ENCODE data around the gene ZNF804A. TPM values are rescaled to one million over a fixed set of nuclear protein-coding genes. Genes with fewer than 3 reads are reported as not detected.

The ZNF804A gene
- total and polyA plus RNA-seq, 2 of the 4 experiments (the other 2 are of a cell fraction): 2.2 to 2.7 TPM

- no peak overlapping the region for H3K27ac ChIP-seq (ENCODE audit: insufficient read depth, low read length)
- DNase-seq: no peak
- H4K91ac ChIP-seq (ENCODE audit: insufficient read depth, low read depth, low read length): no peak overlapping the region
- H3K23ac ChIP-seq (ENCODE audit: low read depth, low read length): no peak overlapping the region
- no peak overlapping the region for H2BK5ac ChIP-seq (ENCODE audit: low read depth, low read length, poor library complexity, severe bottlenecking)
- 0 out of 4 replicates have a peak, but pooled peaks cover 0 to 3% of the 10 kb centered on the region in 2 experiments for H3K79me1 ChIP-seq (ENCODE audit: low read depth in 1 of 2, low read length in 2 of 2)
- no peak overlapping the region for H2BK15ac ChIP-seq (ENCODE audit: low read depth, low read length)
- in situ Hi-C loops (cut with MboI; ENCODE audit: low sequenced_read_pairs): no loop called here
- H3K9me3 ChIP-seq (ENCODE audit: control insufficient read depth, insufficient read depth, low read length): no peaks in the 10 kb centered on the region; the same call in 1 of the 2 replicates
- intact Hi-C loops (cut with micrococcal nuclease): no loop called here
- BruUV-seq (replicated peaks): no TSS peak
- TF ChIP-seq SMC3 (IDR thresholded peaks at IDR 0.05; ENCODE audit: low read depth, low read length) (no peak), MAZ (IDR thresholded peaks at IDR 0.05; ENCODE audit: borderline replicate concordance, low read depth, low read length) (no peak)
- H3K9ac ChIP-seq (ENCODE audit: low read depth, low read length): no peak overlapping the region
- no peak overlapping the region for H4K5ac ChIP-seq (ENCODE audit: low read depth, low read length)
- no peak overlapping the region for H3K56ac ChIP-seq (ENCODE audit: extremely low read depth, insufficient read depth, low read length)
- H3K14ac ChIP-seq (replicated peaks; ENCODE audit: low read depth, low read length): no peak overlapping the region
- dilution Hi-C loops (cut with HindIII; ENCODE audit: low sequenced_read_pairs, unreplicated experiment): no loop called here
- H4K20me1 ChIP-seq (ENCODE audit: insufficient read depth, low read length): no peaks in the 10 kb centered on the region
- H3K18ac ChIP-seq (ENCODE audit: low read depth, low read length): no peak overlapping the region
- H3K27me3 ChIP-seq (ENCODE audit: control insufficient read depth, insufficient read depth, low read length): no peaks in the 10 kb centered on the region
- WGBS, 2 experiments (ENCODE audit: extremely low coverage in 2 of 2, insufficient read length in 1 of 2): 79% methylated on average over 6 of the region's 10 CpGs; no CpG with 5 or more reads in 1 of the 2 experiments
- H2AFZ ChIP-seq (replicated peaks; ENCODE audit: low read length, poor library complexity): no peak overlapping the region
- ChIA-PET CTCF (no interaction called here), POLR2A (ENCODE audit: unreplicated experiment) (no interaction called here)
- H2AK9ac ChIP-seq (replicated peaks; ENCODE audit: low read depth, low read length, poor library complexity): peak overlapping the region; percentile 55
- no peak overlapping the region for H2BK20ac ChIP-seq (ENCODE audit: low read depth, low read length)
- H3K4me3 ChIP-seq (ENCODE audit: insufficient read depth, low read depth, low read length): no peak overlapping the region
- H3K4me2 ChIP-seq (ENCODE audit: low read depth, low read length): no peak overlapping the region
- no peak overlapping the region for H3K4ac ChIP-seq (ENCODE audit: low read depth, low read length)
- no peaks in the 10 kb centered on the region for H3K36me3 ChIP-seq (ENCODE audit: control insufficient read depth, insufficient read depth, low read length)
- no peak for ATAC-seq (ENCODE audit: low read depth)
- H2BK120ac ChIP-seq (ENCODE audit: low read depth, low read length): no peak overlapping the region
- H3K4me1 ChIP-seq (ENCODE audit: control insufficient read depth, insufficient read depth, low read length): no peaks in the 10 kb centered on the region
- no peaks in the 10 kb centered on the region; the same call in 1 of the 2 replicates for H3K9me1 ChIP-seq (ENCODE audit: insufficient read depth, low read length)
- H2AK5ac ChIP-seq (ENCODE audit: low read depth, low read length): no peak overlapping the region
- no peak overlapping the region for H4K8ac ChIP-seq (ENCODE audit: low read depth in 2 of 2, low read length in 2 of 2)
Measured at GRCh38 chr2:184681642-184682321, 83.5 kb downstream of the ZNF804A start.
